ENCODE measurements around the gene CACNA1B. TPM values are rescaled to one million over a fixed set of nuclear protein-coding genes. Genes with fewer than 3 reads are reported as not detected.

The CACNA1B gene
- polyA plus RNA-seq, 1 experiment, result 0.01 TPM

DNA sequence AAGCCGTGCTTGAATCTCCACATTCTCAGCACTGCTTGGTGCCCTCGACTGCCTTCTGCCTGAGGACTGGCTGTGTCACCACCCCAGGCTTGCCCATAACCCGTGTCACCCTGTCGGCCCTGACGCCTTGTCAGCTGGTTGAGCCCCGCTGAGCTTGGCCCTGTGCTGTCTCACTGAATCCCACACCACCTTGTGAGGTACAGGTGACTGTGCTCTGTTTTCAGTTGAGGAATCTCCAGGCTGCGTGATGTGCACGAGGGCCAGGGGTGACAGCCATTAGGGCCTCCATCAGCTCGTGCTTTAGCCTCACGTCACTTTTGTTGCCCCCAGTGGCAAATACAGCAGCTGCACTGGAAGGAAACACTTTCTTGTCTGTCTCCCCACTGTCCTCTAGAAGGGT, 90.7 kb downstream of the CACNA1B start:
- no peak for DNase-seq (ENCODE audit: low read depth)
- ChIA-PET CTCF (no interaction called here), POLR2A (no interaction called here)
- Histone ChIP-seq H3K4me3 (ENCODE audit: low read depth, low read length) (no peak overlapping the region), H3K36me3 (ENCODE audit: control insufficient read depth, insufficient read depth, low read length) (no peaks in the 10 kb centered on the region), H3K27me3 (ENCODE audit: control insufficient read depth, insufficient read depth, low read length) (no peaks in the 10 kb centered on the region)
- TF ChIP-seq, protein P1, sequence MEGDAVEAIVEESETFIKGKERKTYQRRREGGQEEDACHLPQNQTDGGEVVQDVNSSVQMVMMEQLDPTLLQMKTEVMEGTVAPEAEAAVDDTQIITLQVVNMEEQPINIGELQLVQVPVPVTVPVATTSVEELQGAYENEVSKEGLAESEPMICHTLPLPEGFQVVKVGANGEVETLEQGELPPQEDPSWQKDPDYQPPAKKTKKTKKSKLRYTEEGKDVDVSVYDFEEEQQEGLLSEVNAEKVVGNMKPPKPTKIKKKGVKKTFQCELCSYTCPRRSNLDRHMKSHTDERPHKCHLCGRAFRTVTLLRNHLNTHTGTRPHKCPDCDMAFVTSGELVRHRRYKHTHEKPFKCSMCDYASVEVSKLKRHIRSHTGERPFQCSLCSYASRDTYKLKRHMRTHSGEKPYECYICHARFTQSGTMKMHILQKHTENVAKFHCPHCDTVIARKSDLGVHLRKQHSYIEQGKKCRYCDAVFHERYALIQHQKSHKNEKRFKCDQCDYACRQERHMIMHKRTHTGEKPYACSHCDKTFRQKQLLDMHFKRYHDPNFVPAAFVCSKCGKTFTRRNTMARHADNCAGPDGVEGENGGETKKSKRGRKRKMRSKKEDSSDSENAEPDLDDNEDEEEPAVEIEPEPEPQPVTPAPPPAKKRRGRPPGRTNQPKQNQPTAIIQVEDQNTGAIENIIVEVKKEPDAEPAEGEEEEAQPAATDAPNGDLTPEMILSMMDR (IDR thresholded peaks at IDR 0.05; ENCODE audit: insufficient read depth, low read depth, low read length), result no peak

DNA sequence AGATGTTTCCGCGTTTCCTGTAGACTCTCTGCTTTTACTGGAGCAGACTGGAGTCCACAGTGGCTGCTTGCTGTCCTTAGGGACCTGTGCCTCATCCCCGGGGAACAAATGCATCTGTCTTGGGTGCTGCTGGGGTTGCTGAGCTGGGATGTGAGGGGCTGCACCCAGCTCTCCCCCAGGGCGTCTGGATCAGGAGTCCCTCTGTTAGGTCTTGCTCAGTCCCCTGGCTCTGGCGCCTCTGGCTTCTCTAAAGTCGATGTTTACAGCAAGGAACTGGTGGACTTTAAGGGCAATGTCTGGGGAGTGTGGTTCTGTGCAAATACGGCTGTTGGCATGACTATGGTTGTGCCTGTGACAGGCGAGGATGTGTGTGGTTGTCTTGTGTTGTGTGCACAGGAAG, 91.4 kb downstream of the CACNA1B start:
- CTCF ChIA-PET, result no interaction called here
- Histone ChIP-seq H3K27me3 (ENCODE audit: control insufficient read depth, insufficient read depth, low read length) (no peaks in the 10 kb centered on the region), H3K36me3 (ENCODE audit: control insufficient read depth, insufficient read depth, low read length) (no peaks in the 10 kb centered on the region), H3K4me3 (ENCODE audit: low read depth, low read length) (no peak overlapping the region)
- DNase-seq (ENCODE audit: low read depth), result no peak
- POLR2A ChIA-PET, result no interaction called here
- TF ChIP-seq, protein P1 (IDR thresholded peaks at IDR 0.05; ENCODE audit: insufficient read depth, low read depth, low read length), result no peak

DNA sequence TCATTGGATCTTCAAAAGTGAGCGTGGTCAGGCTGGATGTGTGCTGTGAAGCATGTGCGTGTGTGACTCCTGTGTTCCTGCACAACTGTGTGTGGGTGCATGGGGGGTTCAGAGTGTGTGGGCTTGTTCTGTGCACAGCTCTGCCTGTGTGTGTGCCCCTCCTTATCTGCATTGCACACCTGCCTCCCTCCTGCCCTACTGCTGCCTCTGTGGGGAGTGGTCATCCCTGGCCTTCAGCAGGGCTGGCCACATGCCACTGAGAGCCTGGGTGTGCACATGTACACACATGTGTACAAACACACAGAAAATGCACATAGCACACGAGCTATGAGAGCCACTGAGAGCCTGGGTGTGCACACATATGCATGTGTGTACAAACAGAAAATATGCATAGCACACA, 92.1 kb downstream of the CACNA1B start:
- DNase-seq (ENCODE audit: low read depth), result no peak
- TF ChIP-seq, protein P1 (IDR thresholded peaks at IDR 0.05; ENCODE audit: insufficient read depth, low read depth, low read length), result no peak
- Histone ChIP-seq H3K27me3 (ENCODE audit: control insufficient read depth, insufficient read depth, low read length) (no peaks in the 10 kb centered on the region), H3K4me3 (ENCODE audit: low read depth, low read length) (no peak overlapping the region), H3K36me3 (ENCODE audit: control insufficient read depth, insufficient read depth, low read length) (no peaks in the 10 kb centered on the region)
- POLR2A ChIA-PET, result no interaction called here
- CTCF ChIA-PET, result no interaction called here

DNA sequence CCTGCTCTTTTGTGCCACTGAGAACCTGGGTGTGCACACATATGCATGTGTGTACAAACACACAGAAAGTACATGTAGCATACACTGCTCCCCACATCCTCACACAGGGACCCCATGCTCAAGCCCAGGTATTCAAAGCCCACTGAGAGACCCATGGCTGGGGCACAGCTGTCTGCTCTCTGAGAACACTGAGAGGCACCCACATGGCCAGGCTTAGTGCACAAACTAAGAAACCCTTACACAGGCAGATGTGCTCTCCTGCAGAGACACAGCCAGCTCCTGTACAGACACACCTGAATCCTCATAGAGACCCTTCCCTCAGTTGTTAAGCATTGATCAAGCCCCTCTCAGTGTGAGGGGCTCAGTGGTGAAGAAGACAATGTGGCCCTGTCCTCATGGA, 92.5 kb downstream of the CACNA1B start:
- CTCF ChIA-PET, result no interaction called here

DNA sequence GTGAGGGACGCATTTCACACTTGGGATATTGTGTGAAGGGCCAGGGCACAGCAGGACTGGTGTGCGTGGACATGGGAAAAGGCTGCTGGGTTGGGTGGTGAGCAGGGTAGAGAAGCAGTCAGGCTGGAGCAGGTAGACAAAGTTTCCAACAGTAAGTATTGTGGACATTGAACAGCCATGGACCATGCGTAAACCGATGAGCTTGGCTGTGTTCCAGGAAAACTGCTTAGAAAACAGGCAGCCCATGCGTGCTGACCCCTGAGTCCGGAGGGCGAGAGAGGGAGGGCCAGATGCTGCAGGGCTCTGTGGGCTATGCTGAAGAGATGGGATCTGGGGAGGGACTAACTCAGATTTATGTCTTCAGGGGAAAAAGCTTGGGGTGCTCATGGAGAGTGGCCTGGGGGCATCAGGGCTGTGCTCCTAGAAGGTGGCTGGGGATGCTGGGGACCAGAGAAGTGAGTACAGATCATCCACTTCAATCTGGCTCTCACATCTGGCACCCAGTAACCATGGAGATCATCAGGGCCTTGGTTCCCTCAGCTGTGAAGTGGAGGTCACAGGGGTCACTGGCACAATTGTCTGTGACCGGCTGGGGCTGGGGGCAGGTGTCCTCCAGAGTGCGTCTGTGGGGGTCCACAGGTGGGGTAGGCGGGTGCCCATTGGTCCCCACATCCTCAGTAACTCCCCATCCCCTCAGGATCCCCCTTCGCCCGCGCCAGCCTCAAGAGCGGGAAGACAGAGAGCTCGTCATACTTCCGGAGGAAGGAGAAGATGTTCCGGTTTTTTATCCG, 93.3 kb downstream of the CACNA1B start:
- ChIA-PET CTCF (no interaction called here), POLR2A (no interaction called here)
- no peak overlapping the region for H3K4me3 ChIP-seq (ENCODE audit: low read depth, low read length)
- TF ChIP-seq, protein P1 (IDR thresholded peaks at IDR 0.05; ENCODE audit: insufficient read depth, low read depth, low read length), result no peak
- DNase-seq (ENCODE audit: low read depth), result no peak
- H3K36me3 ChIP-seq (ENCODE audit: control insufficient read depth, insufficient read depth, low read length), result no peaks in the 10 kb centered on the region
- no peaks in the 10 kb centered on the region for H3K27me3 ChIP-seq (ENCODE audit: control insufficient read depth, insufficient read depth, low read length)

More for the DNA sequence above, 92.5 kb downstream of the CACNA1B start:
- POLR2A ChIA-PET, result no interaction called here
- no peak for DNase-seq (ENCODE audit: low read depth)
- H3K36me3 ChIP-seq (ENCODE audit: control insufficient read depth, insufficient read depth, low read length), result no peaks in the 10 kb centered on the region
- no peaks in the 10 kb centered on the region for H3K27me3 ChIP-seq (ENCODE audit: control insufficient read depth, insufficient read depth, low read length)
- no peak overlapping the region for H3K4me3 ChIP-seq (ENCODE audit: low read depth, low read length)
- TF ChIP-seq, protein P1 (IDR thresholded peaks at IDR 0.05; ENCODE audit: insufficient read depth, low read depth, low read length), result no peak
